HG03432 (cell line): ENCODE data around the gene GAS7.
A peak's percentile ranks its signal among the peaks of the same experiment; 100 is the strongest.

Source experiments
- ATAC-seq: cut with Tn5 transposase; IDR thresholded peaks from one replicate; pipeline ENCODE4 v1.9.1; 2021; ENCODE audit warnings: mild to moderate bottlenecking, moderate library complexity; ENCODE audit not compliant: unreplicated experiment

Gene GAS7

GRCh38 chr17:10055262-10055975 is 143.0 kb downstream of the GAS7 start:
- no peak for ATAC-seq

- ATAC-seq = no peak
Measured at GRCh38 chr17:10053782-10054540, 144.4 kb downstream of the GAS7 start.

GRCh38 chr17:10052106-10052813 is 146.1 kb downstream of the GAS7 start:
- peak; percentile 63 for ATAC-seq

GRCh38 chr17:10051112-10051511 is 147.3 kb downstream of the GAS7 start:
- no peak for ATAC-seq

- peak; percentile 43 for ATAC-seq
Measured at GRCh38 chr17:10050597-10051101, 147.8 kb downstream of the GAS7 start.

- ATAC-seq = no peak
Measured at GRCh38 chr17:10048629-10049350, 149.6 kb downstream of the GAS7 start.

GRCh38 chr17:10046786-10047785 is 151.3 kb downstream of the GAS7 start:
- peak; percentile 47 for ATAC-seq

- no peak for ATAC-seq
Measured at GRCh38 chr17:10045871-10046658, 152.3 kb downstream of the GAS7 start.

- ATAC-seq = no peak
Measured at GRCh38 chr17:10042589-10043244, 155.7 kb downstream of the GAS7 start.

- ATAC-seq = peak; percentile 47
Measured at GRCh38 chr17:10041916-10042588, 156.4 kb downstream of the GAS7 start.

- ATAC-seq = no peak
Measured at GRCh38 chr17:10041287-10041612, 157.2 kb downstream of the GAS7 start.

GRCh38 chr17:10036511-10037061 is 161.8 kb downstream of the GAS7 start:
- no peak for ATAC-seq

- no peak for ATAC-seq
Measured at GRCh38 chr17:10035885-10036284, 162.5 kb downstream of the GAS7 start.

- ATAC-seq = no peak
Measured at GRCh38 chr17:10034719-10035475, 163.5 kb downstream of the GAS7 start.

- peak; percentile 23 for ATAC-seq
Measured at GRCh38 chr17:10033959-10034358, 164.4 kb downstream of the GAS7 start.

- ATAC-seq = peak; percentile 65
Measured at GRCh38 chr17:10033449-10033848, 165.0 kb downstream of the GAS7 start.
